ENCODE measurements around the gene RIIAD1.
A peak's percentile ranks its signal among the peaks of the same experiment; 100 is the strongest.
"Not testable (repeated sequence)": the region's sequence is repeated elsewhere in the genome, so short reads cannot be mapped to it uniquely, and the experiment has no call there.

The RIIAD1 gene

DNA sequence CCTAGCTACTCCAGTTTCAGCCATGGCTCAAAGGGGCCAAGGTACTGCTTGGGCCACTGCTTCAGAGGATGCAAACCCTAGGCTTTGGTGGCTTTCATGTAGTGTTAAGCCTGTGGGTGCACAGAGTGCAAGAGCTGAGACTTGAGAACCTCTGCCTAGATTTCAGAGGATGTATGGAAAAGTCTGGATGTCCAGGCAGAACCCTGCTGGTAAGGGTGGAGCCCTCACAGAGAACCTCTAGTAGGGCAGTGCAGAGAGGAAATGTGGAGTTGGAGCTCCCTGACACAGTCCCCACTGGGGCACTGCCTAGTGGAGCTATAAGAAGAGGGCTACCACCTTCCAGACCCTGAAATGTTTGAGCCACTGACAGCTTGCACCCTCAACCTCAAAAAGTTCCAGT is 16.2 kb downstream of the RIIAD1 start:
- no peak for DNase-seq

GRCh38 chr1:151739590-151740355 is 18.5 kb downstream of the RIIAD1 start:
- DNase-seq, result no peak

DNA sequence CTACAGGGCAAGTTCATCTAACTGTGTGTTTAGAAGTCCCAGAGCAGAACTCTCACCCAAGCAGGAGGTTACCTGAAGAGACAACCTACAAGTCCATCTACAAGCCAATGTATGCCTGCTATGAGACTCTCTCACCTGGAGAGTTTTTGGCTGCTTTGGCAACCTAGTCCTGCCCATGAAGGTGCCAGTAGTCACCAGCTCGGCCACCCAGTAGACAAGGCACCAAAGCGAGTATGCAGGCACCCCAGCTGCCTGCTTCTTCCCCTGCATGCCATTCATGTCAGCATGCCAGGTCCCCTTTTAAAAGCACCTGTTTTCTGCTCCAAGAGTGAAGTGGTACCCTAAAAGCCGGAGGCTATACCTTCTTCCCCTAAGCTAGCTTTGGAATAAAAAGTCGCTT is 20.2 kb downstream of the RIIAD1 start:
- DNase-seq, result no peak

- no peak for DNase-seq
These were observed 35.0 kb downstream of the RIIAD1 start for GRCh38 chr1:151756291-151756690.

- no peak for DNase-seq
These were observed 37.9 kb downstream of the RIIAD1 start for GRCh38 chr1:151759241-151759640.

DNA sequence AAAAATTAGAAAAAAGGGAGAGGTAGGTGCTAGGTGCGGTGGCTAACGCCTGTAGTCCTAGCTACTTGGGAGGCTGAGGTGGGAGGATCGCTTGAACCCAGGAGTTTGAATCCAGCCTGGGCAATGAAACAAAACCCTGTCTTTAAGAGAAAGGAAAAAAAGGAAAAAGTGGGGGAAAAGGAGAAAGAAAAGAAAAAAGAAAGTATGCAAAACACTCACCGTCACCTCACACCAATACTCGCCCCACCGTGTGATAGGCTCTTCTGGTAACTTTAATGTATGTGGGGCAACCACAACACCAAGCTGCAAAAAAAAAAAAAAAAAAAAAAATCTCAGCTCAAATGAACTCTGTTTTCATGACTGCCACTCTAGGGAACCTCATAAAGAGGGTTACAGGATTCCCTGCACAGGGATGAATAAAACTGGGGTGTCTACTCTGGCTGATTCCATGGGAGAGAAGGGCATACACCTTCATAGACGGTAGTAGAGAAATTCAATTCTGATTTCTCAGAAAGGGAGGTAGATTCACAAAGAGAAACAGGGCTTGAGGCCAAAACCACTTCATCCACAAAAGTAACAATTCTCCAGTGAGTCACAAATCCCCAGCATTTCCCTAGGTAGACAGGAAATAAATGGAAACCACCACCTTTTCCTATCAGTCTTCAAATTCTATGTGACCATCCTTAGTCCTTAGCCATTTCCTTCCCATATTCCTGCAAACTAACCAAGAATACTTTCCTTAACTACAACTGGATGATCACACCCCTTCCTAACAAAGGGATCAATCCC is 39.5 kb downstream of the RIIAD1 start:
- DNase-seq, result no peak

- peak; percentile 68 for DNase-seq
These were observed 41.9 kb downstream of the RIIAD1 start, which contains the start of gene MRPL9 for GRCh38 chr1:151762941-151763921. Gene MRPL9, minus strand, starts transcription at chr1:151763496. Its CDS starts 17 bp downstream, at chr1:151763479.

DNA sequence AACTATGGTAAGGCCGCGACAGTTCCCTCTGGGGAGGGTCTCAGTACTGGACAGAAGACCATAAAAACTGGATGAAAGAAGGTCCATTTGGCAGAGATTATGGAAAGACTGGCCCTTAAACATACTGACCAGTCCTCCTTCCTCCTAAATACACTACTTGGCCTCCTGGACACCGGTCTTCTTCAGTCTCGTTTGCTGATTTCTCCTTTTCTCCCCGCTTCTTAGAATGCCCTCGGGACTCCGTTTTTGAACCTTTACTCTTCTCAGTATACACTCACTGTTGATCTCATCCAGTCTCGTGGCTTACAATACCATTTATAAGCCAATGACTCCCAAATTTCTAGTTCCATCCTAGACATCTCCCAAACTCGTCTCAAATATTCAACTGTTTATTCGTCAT is 42.7 kb downstream of the RIIAD1 start:
- DNase-seq, result no peak

- DNase-seq, result not testable (repeated sequence)
These were observed 47.2 kb downstream of the RIIAD1 start for GRCh38 chr1:151768351-151769066.

DNA sequence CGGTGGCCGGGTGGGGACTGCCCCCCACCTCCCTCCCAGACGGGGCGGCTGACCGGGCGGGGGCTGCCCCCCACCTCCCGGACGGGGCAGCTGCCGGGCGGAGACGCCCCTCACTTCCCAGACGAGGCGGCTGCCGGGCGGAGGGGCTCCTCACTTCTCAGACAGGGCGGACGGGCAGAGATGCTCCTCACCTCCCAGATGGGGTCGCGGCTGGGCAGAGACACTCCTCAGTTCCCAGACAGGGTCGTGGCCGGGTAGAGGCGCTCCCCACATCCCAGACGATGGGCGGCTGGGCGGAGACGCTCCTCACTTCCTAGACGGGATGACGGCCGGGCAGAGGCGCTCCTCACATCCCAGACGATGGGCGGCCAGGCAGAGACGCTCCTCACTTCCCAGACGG is 47.9 kb downstream of the RIIAD1 start:
- not testable (repeated sequence) for DNase-seq

DNA sequence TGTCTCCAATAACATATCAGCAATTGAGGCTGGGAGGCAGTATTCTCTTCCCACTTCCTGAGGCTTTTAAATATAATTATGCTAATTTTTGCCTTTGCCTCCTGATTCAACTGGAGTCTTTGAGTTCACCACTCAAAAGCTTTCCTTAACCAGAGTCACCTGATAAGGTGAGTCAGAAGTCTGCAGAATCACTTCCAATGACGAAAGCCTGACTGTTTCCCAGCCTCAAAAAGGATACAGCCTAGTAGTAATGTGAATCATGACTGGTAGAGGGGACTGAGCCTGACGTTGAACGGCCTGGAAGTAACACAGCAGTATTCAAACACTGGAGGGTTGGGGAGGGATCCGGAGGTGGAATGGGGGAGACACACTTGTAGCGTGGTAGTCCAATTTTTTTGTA is 52.4 kb downstream of the RIIAD1 start:
- DNase-seq, result no peak

DNA sequence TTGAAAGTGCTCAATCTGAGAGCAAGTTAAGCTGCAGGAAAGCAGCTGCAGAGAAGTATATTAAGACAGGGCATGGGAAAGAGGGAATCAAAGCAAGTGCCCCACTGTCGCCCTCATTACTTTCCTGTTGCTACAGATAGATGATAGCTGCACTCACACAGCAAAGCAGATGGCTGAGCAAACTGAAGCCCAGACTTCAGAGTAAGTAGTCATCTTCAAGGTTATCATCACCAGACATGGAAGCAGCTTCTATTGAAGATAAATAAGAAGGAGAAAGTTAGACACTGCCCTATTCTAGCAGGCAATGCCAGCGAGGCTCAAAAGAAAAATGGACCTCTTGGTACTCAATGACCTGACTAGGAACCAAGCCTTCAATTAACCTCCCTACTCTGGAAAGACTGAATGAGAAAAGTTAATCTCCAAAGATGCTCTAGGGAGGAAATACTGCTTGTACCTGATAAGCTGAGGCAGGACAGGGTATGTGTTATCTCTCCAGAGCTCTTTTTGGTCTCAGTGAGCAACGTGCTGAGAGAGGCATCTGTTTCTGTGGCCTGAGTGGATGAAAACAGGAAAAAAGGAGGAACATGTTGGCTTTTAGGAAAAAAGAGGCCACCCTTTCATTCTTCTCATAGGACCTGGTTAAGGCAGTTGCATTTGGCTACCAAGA is 53.1 kb downstream of the RIIAD1 start:
- DNase-seq, result no peak

DNA sequence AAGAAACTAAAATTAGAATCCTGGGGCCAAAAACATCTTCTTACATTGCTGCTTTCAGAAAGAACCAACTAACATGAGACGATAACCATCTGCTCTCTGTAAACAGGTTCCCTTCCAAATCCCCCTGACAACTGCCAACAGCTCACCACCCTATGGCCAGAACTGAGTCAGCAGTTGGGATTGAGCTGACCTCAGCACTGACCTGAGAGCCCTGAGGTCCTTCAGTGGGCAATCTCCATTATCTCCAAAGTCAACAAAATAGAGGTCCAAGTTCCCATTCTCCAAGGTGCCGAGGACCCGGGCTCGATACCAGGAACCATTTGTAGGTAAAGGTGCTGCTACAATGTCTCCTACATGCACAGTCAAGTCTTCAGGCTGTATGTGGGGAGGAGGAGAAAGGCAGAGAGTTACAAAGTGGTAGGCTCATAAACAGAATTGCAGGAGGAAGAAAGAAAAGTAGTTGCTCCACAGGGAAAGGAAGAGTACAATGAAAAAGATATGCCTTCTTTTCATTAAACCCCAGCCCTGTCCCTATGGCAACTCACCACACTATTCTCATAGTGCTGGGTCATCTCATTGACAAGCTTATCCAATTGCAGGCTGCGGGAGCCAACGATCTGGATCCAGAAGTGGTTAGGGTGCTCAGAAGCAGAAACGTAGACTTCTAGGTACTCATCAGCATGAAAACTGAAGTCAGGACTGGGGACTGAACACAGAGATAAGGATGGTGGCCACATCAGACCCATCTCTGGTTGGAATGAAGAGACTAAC is 54.8 kb downstream of the RIIAD1 start:
- DNase-seq, result no peak

- DNase-seq, result no peak
These were observed 55.3 kb downstream of the RIIAD1 start for GRCh38 chr1:151776665-151777062.

DNA sequence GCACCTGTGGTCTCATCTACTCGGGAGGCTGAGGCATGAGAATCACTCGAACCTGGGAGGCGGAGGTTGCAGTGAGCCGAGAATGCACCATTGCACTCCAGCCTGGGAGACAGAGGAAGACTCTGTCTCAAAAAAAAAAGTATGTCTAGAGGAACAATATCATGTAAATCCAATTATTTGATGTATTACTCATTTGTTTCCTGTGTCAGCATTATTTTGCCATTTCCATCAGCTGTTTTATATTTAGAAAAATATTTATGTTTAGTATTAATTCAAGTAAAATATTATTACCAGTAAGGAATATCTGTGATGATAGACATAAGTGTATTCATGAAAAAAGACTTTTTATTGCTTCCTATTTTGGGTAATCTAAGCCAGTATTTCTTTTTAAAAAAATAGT is 56.0 kb downstream of the RIIAD1 start:
- DNase-seq, result no peak

Measured in NCI-H2029 (cell line).